PC-9 (cell line): ENCODE results near the gene DESI1. TPM values are rescaled to one million over a fixed set of nuclear protein-coding genes. Genes with fewer than 3 reads are reported as not detected.

ENCODE experiments used
- BruUV-seq: library from RNA; stranded (reverse); fragments of 400-500 nt; replicated peaks from 2 replicates; lab custom pipeline; 2021; lab: Mats Ljungman, UMichigan
- CTCF ChIA-PET: fragments of 300-600 bp; sonication (Branson Sonifier 250); formaldehyde crosslinking; loops from one replicate; lab custom pipeline; 2022; ENCODE audit warnings: antibody characterized with exemption; lab: Charles Lee
- POLR2A ChIA-PET: fragments of 300-600 bp; sonication (Branson Sonifier 250); formaldehyde crosslinking; loops from one replicate; lab custom pipeline; 2022; ENCODE audit warnings: antibody characterized with exemption; ENCODE audit not compliant: unreplicated experiment; lab: Charles Lee
- DNase-seq, 2 experiments: peaks; one replicate each; pipeline versions ENCODE4 v3.0.0 to v3.0.0-alpha.2; 2015 to 2022; ENCODE audit warnings: mixed read lengths in 1 of 2
- H2AFZ ChIP-seq: fragments of 200-600 bp; sonication (generic); 2 replicates; pipeline ENCODE4 v1.8.1; 2017; ENCODE audit warnings: antibody characterized with exemption
- H3F3A ChIP-seq: fragments of 200-600 bp; sonication (generic); 2 replicates; pipeline ENCODE4 v1.8.1; 2017; ENCODE audit warnings: antibody characterized with exemption, mild to moderate bottlenecking, low read depth; ENCODE audit not compliant: insufficient read depth
- H3K27ac ChIP-seq: fragments of 200-600 bp; sonication (generic); 2 replicates; pipeline ENCODE4 v1.6.1; 2016; ENCODE audit warnings: mixed run types
- H3K27me3 ChIP-seq: fragments of 200-600 bp; sonication (generic); 2 replicates; pipeline ENCODE4 v1.6.1; 2016; ENCODE audit warnings: low read depth, mixed run types; ENCODE audit not compliant: insufficient read depth
- H3K36me3 ChIP-seq: fragments of 200-600 bp; sonication (generic); 2 replicates; pipeline ENCODE4 v1.6.1; 2016; ENCODE audit warnings: low read depth, mixed run types
- H3K4me1 ChIP-seq: fragments of 200-600 bp; sonication (generic); replicated peaks from 2 replicates; pipeline ENCODE4 v1.6.1; 2016; ENCODE audit warnings: mixed run types; ENCODE audit not compliant: insufficient read depth
- H3K4me2 ChIP-seq: fragments of 200-600 bp; sonication (generic); 2 replicates; pipeline ENCODE4 v1.6.1; 2017; ENCODE audit warnings: mixed run types
- H3K4me3 ChIP-seq: fragments of 200-600 bp; sonication (generic); 2 replicates; pipeline ENCODE4 v1.6.1; 2016; ENCODE audit warnings: mixed run types
- H3K79me2 ChIP-seq: fragments of 200-600 bp; sonication (generic); 2 replicates; pipeline ENCODE4 v1.6.1; 2017; ENCODE audit warnings: low read depth, mixed run types
- H3K9me2 ChIP-seq: fragments of 200-600 bp; sonication (generic); 2 replicates; pipeline ENCODE4 v1.8.1; 2017; ENCODE audit warnings: mild to moderate bottlenecking; ENCODE audit not compliant: insufficient read depth
- H3K9me3 ChIP-seq: fragments of 200-600 bp; sonication (generic); 2 replicates; pipeline ENCODE4 v1.8.1; 2016; ENCODE audit warnings: low read depth; ENCODE audit not compliant: insufficient read depth
- H4K20me1 ChIP-seq: fragments of 200-600 bp; sonication (generic); 2 replicates; pipeline ENCODE4 v1.8.1; 2017; ENCODE audit not compliant: insufficient read depth
- CTCF ChIP-seq: fragments of 200-600 bp; sonication (generic); conservative IDR thresholded peaks from 2 replicates; pipeline ENCODE4 v1.6.1; 2017; ENCODE audit warnings: mixed run types, antibody characterized with exemption, mild to moderate bottlenecking, moderate library complexity
- EZH2 ChIP-seq: fragments of 200-600 bp; sonication (generic); IDR thresholded peaks from 2 replicates; pipeline ENCODE4 v1.8.0; 2017; ENCODE audit warnings: antibody characterized with exemption, low read depth
- intact Hi-C: fragments of 100-400 bp; cut with micrococcal nuclease; formaldehyde crosslinking; loops from one replicate; pipeline ENCODE4 v1.10.0; 2022; ENCODE audit not compliant: unreplicated experiment
- total RNA-seq: library from RNA; stranded (reverse); gene quantifications from 2 replicates; pipeline ENCODE4 v1.2.3, GENCODE V29; 2021

Gene DESI1
- total RNA-seq, 1 experiment from 2014 or later: 52.7 TPM

- BruUV-seq: no TSS peak
- TF ChIP-seq CTCF: no peak
- no peak for TF ChIP-seq EZH2
- no peak for DNase-seq
- Histone ChIP-seq H4K20me1 (no peaks in the 10 kb centered on the region), H3K4me2 (no peak overlapping the region), H3K9me2 (no peaks in the 10 kb centered on the region), H3F3A (peaks cover 1% of the 10 kb centered on the region; the same call in 1 of the 2 replicates), H3K4me1 (peaks cover 3% of the 10 kb centered on the region), H3K36me3 (no peaks in the 10 kb centered on the region), H3K27ac (no peak overlapping the region), H3K27me3 (no peaks in the 10 kb centered on the region), H2AFZ (no peak overlapping the region), H3K9me3 (no peaks in the 10 kb centered on the region), H3K4me3 (no peak overlapping the region), H3K79me2 (no peaks in the 10 kb centered on the region)
- CTCF ChIA-PET: interaction anchor here (0.5 to 0.9 kb wide), 2 partner anchors 14 to 756 kb away, joined by 3 to 12 read pairs; no protein-coding TSS in a partner anchor
- POLR2A ChIA-PET: interaction anchor here (0.6 kb wide), 3 partner anchors 14 to 94 kb away, joined by 3 to 4 read pairs (median 3); no protein-coding TSS in a partner anchor
- intact Hi-C loops: no loop called here
Observed at GRCh38 chr22:41557401-41558240, 63.2 kb downstream of the DESI1 start.

DNA sequence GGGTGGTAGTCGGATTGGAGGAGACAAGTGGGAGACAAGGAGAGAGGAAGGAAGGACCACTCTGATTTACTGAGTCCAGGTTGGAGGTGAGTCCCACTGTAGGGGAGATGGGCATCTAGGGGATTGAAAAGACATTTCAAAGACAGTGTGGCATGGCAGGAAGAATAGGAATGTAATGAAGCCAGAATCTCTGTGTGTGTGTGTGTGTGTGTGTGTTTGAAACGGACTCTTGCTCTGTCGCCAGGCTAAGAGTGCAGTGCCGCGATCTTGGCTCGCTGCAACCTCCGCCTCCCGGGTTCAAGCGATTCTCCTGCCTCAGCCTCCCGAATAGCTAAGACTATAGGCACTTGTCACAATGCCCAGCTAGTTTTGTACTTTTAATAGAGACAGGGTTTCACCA is 64.3 kb downstream of the DESI1 start:
- Histone ChIP-seq H2AFZ (no peak overlapping the region), H3K27ac (no peak overlapping the region), H3F3A (no peaks in the 10 kb centered on the region), H4K20me1 (no peaks in the 10 kb centered on the region), H3K36me3 (no peaks in the 10 kb centered on the region), H3K79me2 (no peaks in the 10 kb centered on the region), H3K4me3 (no peak overlapping the region), H3K27me3 (no peaks in the 10 kb centered on the region), H3K4me1 (no peaks in the 10 kb centered on the region), H3K4me2 (no peak overlapping the region), H3K9me2 (no peaks in the 10 kb centered on the region), H3K9me3 (no peaks in the 10 kb centered on the region)
- ChIA-PET CTCF (no interaction called here), POLR2A (interaction anchor here (0.6 kb wide), 1 partner anchor 33 kb away, joined by 3 read pairs; no protein-coding TSS in a partner anchor)
- intact Hi-C loops: no loop called here
- no TSS peak for BruUV-seq
- TF ChIP-seq EZH2 (no peak), CTCF (no peak)
- DNase-seq: no peak

DNA sequence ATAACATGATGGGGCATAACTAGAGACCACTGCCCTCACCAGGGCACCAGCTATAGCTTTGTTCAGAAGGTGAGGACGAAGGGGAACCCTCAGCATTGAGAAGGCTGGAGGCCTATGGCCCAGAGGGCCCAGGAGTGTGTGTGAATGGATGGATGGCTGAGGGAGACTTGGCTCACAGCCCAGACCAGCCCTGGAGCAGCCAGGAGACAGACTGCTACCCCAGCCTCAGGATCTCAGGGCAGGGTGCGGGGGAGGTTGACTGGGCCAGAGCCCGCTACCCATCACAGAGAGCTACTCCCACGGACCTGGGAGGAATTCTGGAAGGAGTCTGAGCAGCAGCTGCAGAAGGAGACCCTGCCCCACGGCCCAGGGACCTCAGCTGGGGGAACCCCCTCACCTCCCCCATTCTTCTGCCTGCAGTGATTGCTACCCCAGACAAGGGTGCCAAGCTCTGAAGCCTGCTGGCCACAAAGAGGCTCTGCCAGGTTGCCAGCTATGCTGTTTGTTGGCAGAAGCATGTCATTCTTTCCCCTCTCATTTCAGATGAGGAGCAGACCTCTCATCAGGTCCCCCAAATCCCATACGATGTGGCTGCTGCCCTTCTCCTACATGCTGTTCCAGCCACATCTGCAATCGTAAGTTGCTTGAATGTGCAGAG is 65.4 kb downstream of the DESI1 start:
- Histone ChIP-seq H3K4me1 (no peaks in the 10 kb centered on the region), H3K36me3 (no peaks in the 10 kb centered on the region), H3K79me2 (no peaks in the 10 kb centered on the region), H2AFZ (no peak overlapping the region), H3K4me2 (no peak overlapping the region), H4K20me1 (no peaks in the 10 kb centered on the region), H3K27ac (no peak overlapping the region), H3K4me3 (no peak overlapping the region), H3K9me2 (no peaks in the 10 kb centered on the region), H3K9me3 (no peaks in the 10 kb centered on the region), H3F3A (no peaks in the 10 kb centered on the region), H3K27me3 (no peaks in the 10 kb centered on the region)
- DNase-seq: no peak
- TF ChIP-seq EZH2 (no peak), CTCF (no peak)
- CTCF ChIA-PET: no interaction called here
- intact Hi-C loops: no loop called here
- POLR2A ChIA-PET: no interaction called here
- BruUV-seq: no TSS peak
